Prostate gland (tissue), 2 donors: ENCODE results near the gene NAP1L4.

Source experiments
- CTCF ChIP-seq, 4 experiments: fragments of 200-600 bp in 2 of 4; fragments of 450-650 bp in 2 of 4; sonication (generic) in 2 of 4; IDR thresholded peaks; 1 replicate in 3 of 4; 2 replicates in 1 of 4; pipeline ENCODE4 v1.5.1; 2016 to 2019; ENCODE audit warnings: antibody characterized with exemption in 4 of 4, mild to moderate bottlenecking in 2 of 4, moderate library complexity in 2 of 4
- POLR2A ChIP-seq: fragments of 450-650 bp; IDR thresholded peaks from one replicate; pipeline ENCODE4 v1.6.1; 2016; ENCODE audit warnings: antibody characterized with exemption, mild to moderate bottlenecking

GRCh38 chr11:2934611-2935239 is 57.4 kb downstream of the NAP1L4 start:
- TF ChIP-seq POLR2A (no peak), CTCF (IDR thresholded peaks at IDR 0.05) (no peak)
